Activated gamma-delta T cell treated with Interleukin-2 at 50 U/mL for 16 hours (primary cell): Measurements from ENCODE around the gene URB2.
"Not testable (repeated sequence)": the region's sequence is repeated elsewhere in the genome, so short reads cannot be mapped to it uniquely, and the experiment has no call there.

Experiments
- DNase-seq: peaks from one replicate; pipeline ENCODE4 v3.0.0-alpha.2; 2020

The URB2 gene

GRCh38 chr1:229625915-229626831 is at the start of gene URB2, which contains the start of gene TAF5L:
Gene URB2, plus strand, starts transcription at chr1:229626247. Its CDS starts 1,387 bp downstream, at chr1:229627634.
Gene TAF5L, minus strand, starts transcription at chr1:229626122. Its CDS starts 11,640 bp downstream, at chr1:229614482.
- DNase-seq: peak; percentile 76

- DNase-seq: no peak
Observed at GRCh38 chr1:229578168-229579058, 47.6 kb upstream of the URB2 start.

GRCh38 chr1:229579059-229579673 is 46.9 kb upstream of the URB2 start:
- no peak for DNase-seq

GRCh38 chr1:229581485-229581884 is 44.6 kb upstream of the URB2 start:
- DNase-seq: no peak

GRCh38 chr1:229582011-229582694 is 43.9 kb upstream of the URB2 start:
- no peak for DNase-seq

- DNase-seq: no peak
Observed at GRCh38 chr1:229582715-229583114, 43.3 kb upstream of the URB2 start.

- DNase-seq: no peak
Observed at GRCh38 chr1:229585338-229585737, 40.7 kb upstream of the URB2 start.

- DNase-seq: no peak
Observed at GRCh38 chr1:229590119-229590518, 35.9 kb upstream of the URB2 start.

- DNase-seq: no peak
Observed at GRCh38 chr1:229593800-229594199, 32.2 kb upstream of the URB2 start.

GRCh38 chr1:229594227-229595008 is 31.6 kb upstream of the URB2 start:
- no peak for DNase-seq

GRCh38 chr1:229595876-229596275 is 30.2 kb upstream of the URB2 start:
- not testable (repeated sequence) for DNase-seq

GRCh38 chr1:229596925-229597699 is 28.9 kb upstream of the URB2 start:
- no peak for DNase-seq

GRCh38 chr1:229597877-229598276 is 28.2 kb upstream of the URB2 start:
- no peak for DNase-seq

- DNase-seq: no peak
Observed at GRCh38 chr1:229599218-229599954, 26.7 kb upstream of the URB2 start.

GRCh38 chr1:229600229-229600628 is 25.8 kb upstream of the URB2 start:
- DNase-seq: no peak

- DNase-seq: no peak
Observed at GRCh38 chr1:229603371-229604005, 22.6 kb upstream of the URB2 start.

- DNase-seq: no peak
Observed at GRCh38 chr1:229607370-229607769, 18.7 kb upstream of the URB2 start.

- DNase-seq: no peak
Observed at GRCh38 chr1:229608590-229608989, 17.5 kb upstream of the URB2 start.

- no peak for DNase-seq
Observed at GRCh38 chr1:229613938-229614337, 12.1 kb upstream of the URB2 start.

GRCh38 chr1:229614701-229615100 is 11.3 kb upstream of the URB2 start:
- DNase-seq: no peak
